SJCRH30 (cell line): ENCODE data around the gene WFDC9. TPM values are rescaled to one million over a fixed set of nuclear protein-coding genes. Genes with fewer than 3 reads are reported as not detected.
"Not testable (repeated sequence)": the region's sequence is repeated elsewhere in the genome, so short reads cannot be mapped to it uniquely, and the experiment has no call there.

Experiments
- DNase-seq, 2 experiments: peaks; one replicate each; pipeline ENCODE4 v3.0.0-alpha.2; 2015 to 2020
- H3K27ac ChIP-seq: fragments of 250-450 bp; sonication (Bioruptor Pico); 2 replicates; pipeline ENCODE4 v1.5.1; 2020; ENCODE audit warnings: mild to moderate bottlenecking, moderate library complexity
- H3K27me3 ChIP-seq: fragments of 250-450 bp; sonication (Bioruptor Pico); 2 replicates; pipeline ENCODE4 v1.5.1; 2020; ENCODE audit warnings: mild to moderate bottlenecking, moderate library complexity
- H3K36me3 ChIP-seq: fragments of 250-450 bp; sonication (Bioruptor Pico); 2 replicates; pipeline ENCODE4 v1.5.1; 2020; ENCODE audit warnings: mild to moderate bottlenecking, moderate library complexity
- H3K4me1 ChIP-seq: fragments of 250-450 bp; sonication (Bioruptor Pico); 2 replicates; pipeline ENCODE4 v1.5.1; 2020; ENCODE audit warnings: mild to moderate bottlenecking, moderate library complexity
- H3K4me3 ChIP-seq: fragments of 250-450 bp; sonication (Bioruptor Pico); 2 replicates; pipeline ENCODE4 v1.5.1; 2020; ENCODE audit warnings: mild to moderate bottlenecking, moderate library complexity
- H3K9me3 ChIP-seq: fragments of 250-450 bp; sonication (Bioruptor Pico); replicated peaks from 2 replicates; pipeline ENCODE4 v1.5.1; 2020; ENCODE audit warnings: mild to moderate bottlenecking, moderate library complexity
- total RNA-seq: library from RNA; depleted of rRNA; stranded (reverse); fragments of >200 nt; shearing (Covaris generic); gene quantifications from 2 replicates; pipeline ENCODE4 v1.2.3, GENCODE V29; 2014; rRNA removed

WFDC9 gene
- total RNA-seq, 1 experiment from 2014 or later: not detected

DNA sequence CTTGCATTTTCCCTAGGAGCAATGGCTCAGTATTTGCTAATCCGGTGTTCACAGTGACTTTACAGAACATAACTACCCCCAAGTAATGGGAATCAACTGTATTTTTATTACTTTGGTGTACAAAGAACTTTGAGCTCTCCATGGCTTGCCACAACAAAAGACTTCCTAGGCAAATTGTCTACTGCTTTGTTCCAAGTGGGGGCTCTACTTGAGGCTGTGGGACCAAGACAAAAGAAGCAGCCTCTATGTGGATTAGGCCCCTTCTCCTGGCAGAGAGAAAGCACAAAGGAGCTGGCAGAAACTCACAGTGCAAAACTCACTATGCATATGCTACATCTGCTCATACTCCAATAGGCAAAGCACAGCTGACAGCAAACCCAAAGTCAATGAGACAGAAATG is 52.9 kb downstream of the WFDC9 start:
- Histone ChIP-seq H3K4me1 (no peaks in the 10 kb centered on the region), H3K4me3 (no peak overlapping the region), H3K27ac (no peak overlapping the region), H3K36me3 (no peaks in the 10 kb centered on the region), H3K27me3 (peaks cover 14% of the 10 kb centered on the region), H3K9me3 (0 out of 2 replicates have a peak, but pooled peaks cover 3% of the 10 kb centered on the region)
- no peak for DNase-seq

DNA sequence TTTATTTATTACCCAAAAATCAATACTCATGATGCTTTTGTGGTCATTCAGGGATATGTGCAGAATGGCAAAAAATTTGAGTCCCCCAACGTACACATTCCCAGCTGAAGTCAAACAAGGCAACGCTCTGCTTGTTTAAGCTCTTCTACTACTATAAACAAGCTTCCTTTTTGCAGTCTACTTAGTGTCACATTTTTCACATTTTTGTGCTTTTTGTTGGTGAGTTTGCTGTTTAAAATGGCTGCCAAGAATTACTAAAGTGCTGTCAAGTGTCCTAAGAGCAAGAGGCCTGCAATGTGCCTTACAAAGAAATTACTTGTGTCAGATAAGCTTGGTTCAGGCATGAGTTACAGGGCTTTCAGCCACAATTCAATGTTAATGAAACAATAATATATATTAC is 54.1 kb downstream of the WFDC9 start:
- H3K27ac ChIP-seq: no peak overlapping the region
- DNase-seq: no peak
- H3K27me3 ChIP-seq: peaks cover 6% of the 10 kb centered on the region
- H3K4me3 ChIP-seq: no peak overlapping the region
- 0 out of 2 replicates have a peak, but pooled peaks cover 3% of the 10 kb centered on the region for H3K9me3 ChIP-seq
- no peaks in the 10 kb centered on the region for H3K4me1 ChIP-seq
- no peaks in the 10 kb centered on the region for H3K36me3 ChIP-seq

DNA sequence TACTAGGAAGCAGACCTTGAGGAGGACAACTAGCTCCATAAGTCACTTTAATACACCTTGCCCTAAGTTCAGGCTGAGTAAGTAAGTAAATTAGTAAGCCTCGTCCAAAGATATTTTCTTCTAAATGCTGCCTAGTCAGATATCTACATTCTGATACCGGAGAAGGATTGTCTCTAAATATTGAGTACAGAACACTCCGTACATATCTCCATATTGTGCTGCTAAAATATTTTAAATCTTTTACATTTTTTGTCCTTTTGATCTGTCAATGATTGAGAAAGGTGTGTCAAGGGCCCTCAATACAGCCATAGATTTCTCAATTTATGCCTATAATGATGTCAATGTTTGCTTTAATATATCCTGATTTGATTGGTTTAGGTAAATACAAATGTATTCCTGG is 55.2 kb downstream of the WFDC9 start:
- Histone ChIP-seq H3K27me3 (no peaks in the 10 kb centered on the region; the same call in 1 of the 2 replicates), H3K4me1 (no peaks in the 10 kb centered on the region), H3K4me3 (no peak overlapping the region), H3K36me3 (no peaks in the 10 kb centered on the region), H3K9me3 (0 out of 2 replicates have a peak, but pooled peaks cover 3% of the 10 kb centered on the region), H3K27ac (no peak overlapping the region)
- no peak for DNase-seq

- H3K4me1 ChIP-seq, H3K27me3 ChIP-seq, H3K4me3 ChIP-seq, H3K9me3 ChIP-seq, H3K36me3 ChIP-seq, DNase-seq, H3K27ac ChIP-seq: not testable (repeated sequence)
Observed at GRCh38 chr20:45569650-45570049, 61.4 kb downstream of the WFDC9 start.

DNA sequence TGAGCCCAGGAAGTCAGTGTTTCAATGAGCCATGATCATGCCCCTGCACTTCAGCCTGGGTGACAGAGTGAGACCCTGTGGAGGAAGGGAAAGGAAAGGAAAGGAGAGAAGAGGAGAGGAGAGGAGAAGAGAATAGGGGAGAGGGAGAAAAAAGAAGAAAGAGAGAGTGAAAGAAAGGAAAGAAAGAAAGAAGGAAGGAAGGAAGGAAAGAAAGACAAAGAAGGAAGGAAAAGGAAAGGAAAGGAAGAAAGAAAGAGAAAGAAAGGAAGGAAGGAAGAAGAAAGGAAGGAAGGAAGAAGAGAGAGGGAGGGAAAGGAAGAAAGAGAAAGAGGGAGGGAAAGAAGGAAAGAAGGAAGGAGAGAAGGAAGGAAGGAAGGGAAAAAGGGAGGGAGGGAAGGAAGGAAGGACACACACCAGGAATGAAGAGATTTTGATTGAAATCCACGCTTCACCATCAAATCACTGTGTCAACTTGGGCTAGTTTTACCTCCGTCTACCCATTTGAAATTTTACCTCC is 66.3 kb downstream of the WFDC9 start:
- Histone ChIP-seq H3K27me3 (peaks cover 13% of the 10 kb centered on the region; the same call in 1 of the 2 replicates), H3K9me3 (no peaks in the 10 kb centered on the region), H3K4me1 (no peaks in the 10 kb centered on the region), H3K4me3 (no peak overlapping the region), H3K27ac (no peak overlapping the region), H3K36me3 (no peaks in the 10 kb centered on the region)
- DNase-seq: no peak

Other genes with a start within 250 kb of the WFDC9 start
- 5.2 and 8.1 TPM in 2 replicates for gene DBNDD2, start 223.0 kb downstream of the WFDC9 start, total RNA-seq
- gene PIGT, start 215.1 kb downstream of the WFDC9 start, total RNA-seq: 106 and 110 TPM in 2 replicates
- 5.0 and 6.6 TPM in 2 replicates for gene WFDC2, start 161.5 kb downstream of the WFDC9 start, total RNA-seq
- not detected in 2 replicates for gene SPINT3, start 115.7 kb downstream of the WFDC9 start, total RNA-seq
- gene WFDC6, start 91.8 kb downstream of the WFDC9 start, total RNA-seq: not detected in 2 replicates
- gene EPPIN, start 83.9 kb downstream of the WFDC9 start, total RNA-seq: not detected in 2 replicates
- gene WFDC8, start 52.0 kb downstream of the WFDC9 start, total RNA-seq: not detected in 2 replicates
- not detected in 2 replicates for gene WFDC10A, start 1.5 kb downstream of the WFDC9 start, total RNA-seq
- not detected in 2 replicates for gene WFDC11, start 39.0 kb upstream of the WFDC9 start, total RNA-seq
- not detected in 2 replicates for gene WFDC13, start 70.8 kb upstream of the WFDC9 start, total RNA-seq
- not detected in 2 replicates for gene WFDC10B, start 73.7 kb upstream of the WFDC9 start, total RNA-seq
- not detected in 2 replicates for gene SPINT4, start 91.1 kb upstream of the WFDC9 start, total RNA-seq
- gene WFDC3, start 160.6 kb upstream of the WFDC9 start, total RNA-seq: 0.12 and 0.73 TPM in 2 replicates
- gene DNTTIP1, start 160.7 kb upstream of the WFDC9 start, total RNA-seq: 54.8 and 59.1 TPM in 2 replicates
- 612 and 615 TPM in 2 replicates for gene UBE2C, start 181.4 kb upstream of the WFDC9 start, total RNA-seq
- gene TNNC2, start 196.0 kb upstream of the WFDC9 start, total RNA-seq: 0.73 and 0.75 TPM in 2 replicates
- 17.1 and 18.3 TPM in 2 replicates for gene SNX21, start 202.5 kb upstream of the WFDC9 start, total RNA-seq
- gene ACOT8, start 226.1 kb upstream of the WFDC9 start, total RNA-seq: 31.0 and 41.0 TPM in 2 replicates
- gene ZSWIM3, start 226.3 kb upstream of the WFDC9 start, total RNA-seq: 6.2 TPM in 2 replicates
- 20.5 and 23.2 TPM in 2 replicates for gene ZSWIM1, start 249.9 kb upstream of the WFDC9 start, total RNA-seq